ENCODE measurements around the gene KCNAB1.

DNA sequence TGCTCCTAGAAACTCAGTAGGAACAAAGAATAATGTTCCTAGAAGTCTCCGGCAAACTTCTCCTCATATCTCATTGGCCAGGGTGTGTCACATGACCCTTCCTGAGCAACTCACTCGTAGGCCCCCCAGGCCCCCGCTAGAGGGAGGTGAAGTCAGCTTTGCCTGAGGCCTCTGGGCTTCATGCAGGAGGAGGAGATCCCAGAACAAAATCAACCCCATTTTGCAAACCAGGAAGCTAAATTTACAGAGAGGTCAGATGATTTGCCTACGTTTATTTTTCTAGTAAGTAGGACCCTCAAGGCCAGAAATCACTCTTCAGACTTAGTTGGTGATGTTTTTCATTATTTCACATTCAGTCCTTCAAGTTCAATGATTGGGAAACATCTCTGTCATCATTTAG is 335.5 kb downstream of the KCNAB1 start:
- TF ChIP-seq, protein P1, sequence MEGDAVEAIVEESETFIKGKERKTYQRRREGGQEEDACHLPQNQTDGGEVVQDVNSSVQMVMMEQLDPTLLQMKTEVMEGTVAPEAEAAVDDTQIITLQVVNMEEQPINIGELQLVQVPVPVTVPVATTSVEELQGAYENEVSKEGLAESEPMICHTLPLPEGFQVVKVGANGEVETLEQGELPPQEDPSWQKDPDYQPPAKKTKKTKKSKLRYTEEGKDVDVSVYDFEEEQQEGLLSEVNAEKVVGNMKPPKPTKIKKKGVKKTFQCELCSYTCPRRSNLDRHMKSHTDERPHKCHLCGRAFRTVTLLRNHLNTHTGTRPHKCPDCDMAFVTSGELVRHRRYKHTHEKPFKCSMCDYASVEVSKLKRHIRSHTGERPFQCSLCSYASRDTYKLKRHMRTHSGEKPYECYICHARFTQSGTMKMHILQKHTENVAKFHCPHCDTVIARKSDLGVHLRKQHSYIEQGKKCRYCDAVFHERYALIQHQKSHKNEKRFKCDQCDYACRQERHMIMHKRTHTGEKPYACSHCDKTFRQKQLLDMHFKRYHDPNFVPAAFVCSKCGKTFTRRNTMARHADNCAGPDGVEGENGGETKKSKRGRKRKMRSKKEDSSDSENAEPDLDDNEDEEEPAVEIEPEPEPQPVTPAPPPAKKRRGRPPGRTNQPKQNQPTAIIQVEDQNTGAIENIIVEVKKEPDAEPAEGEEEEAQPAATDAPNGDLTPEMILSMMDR (conservative IDR thresholded peaks at IDR 0.05; ENCODE audit: low read depth, low read length) = no peak
- no peak for TF ChIP-seq EZH2 (IDR thresholded peaks at IDR 0.05; ENCODE audit: borderline replicate concordance, low read depth, low read length, poor library complexity, severe bottlenecking)
